ENCODE results near the gene AJM1.
"Not testable (repeated sequence)": the region's sequence is repeated elsewhere in the genome, so short reads cannot be mapped to it uniquely, and the experiment has no call there.

The AJM1 gene

DNA sequence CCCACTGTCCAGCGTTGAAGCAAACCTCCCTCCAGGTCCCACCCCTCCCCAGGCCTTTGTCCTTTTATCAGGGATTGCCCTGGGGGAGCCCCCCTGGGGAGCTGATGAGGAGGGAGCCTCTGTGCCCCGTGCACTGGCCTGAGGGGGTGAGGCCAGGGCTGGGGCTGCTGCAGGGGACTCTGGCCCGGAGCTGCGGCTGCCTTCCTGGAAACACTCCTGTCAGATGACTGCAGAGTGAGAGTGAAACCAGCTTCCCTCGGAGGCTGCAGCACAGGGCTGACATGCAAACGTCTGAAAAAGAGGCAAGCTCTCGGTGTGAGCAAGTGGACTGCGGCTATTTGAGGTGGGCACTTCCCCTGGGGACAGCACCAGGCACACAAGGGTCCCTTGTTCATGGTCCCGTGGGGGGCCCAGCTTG lies 39.4 kb downstream of the AJM1 start:
- in situ Hi-C loops (cut with MboI; ENCODE audit: low pct_unique_long_range_greater_than_20kb, low sequenced_read_pairs, unreplicated experiment) = no loop called here
- TF ChIP-seq, protein P1, sequence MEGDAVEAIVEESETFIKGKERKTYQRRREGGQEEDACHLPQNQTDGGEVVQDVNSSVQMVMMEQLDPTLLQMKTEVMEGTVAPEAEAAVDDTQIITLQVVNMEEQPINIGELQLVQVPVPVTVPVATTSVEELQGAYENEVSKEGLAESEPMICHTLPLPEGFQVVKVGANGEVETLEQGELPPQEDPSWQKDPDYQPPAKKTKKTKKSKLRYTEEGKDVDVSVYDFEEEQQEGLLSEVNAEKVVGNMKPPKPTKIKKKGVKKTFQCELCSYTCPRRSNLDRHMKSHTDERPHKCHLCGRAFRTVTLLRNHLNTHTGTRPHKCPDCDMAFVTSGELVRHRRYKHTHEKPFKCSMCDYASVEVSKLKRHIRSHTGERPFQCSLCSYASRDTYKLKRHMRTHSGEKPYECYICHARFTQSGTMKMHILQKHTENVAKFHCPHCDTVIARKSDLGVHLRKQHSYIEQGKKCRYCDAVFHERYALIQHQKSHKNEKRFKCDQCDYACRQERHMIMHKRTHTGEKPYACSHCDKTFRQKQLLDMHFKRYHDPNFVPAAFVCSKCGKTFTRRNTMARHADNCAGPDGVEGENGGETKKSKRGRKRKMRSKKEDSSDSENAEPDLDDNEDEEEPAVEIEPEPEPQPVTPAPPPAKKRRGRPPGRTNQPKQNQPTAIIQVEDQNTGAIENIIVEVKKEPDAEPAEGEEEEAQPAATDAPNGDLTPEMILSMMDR (IDR thresholded peaks at IDR 0.05; ENCODE audit: extremely low read depth, insufficient read depth, missing control alignments) = no peak
- peak; percentile 64 for DNase-seq (ENCODE audit: low spot score)

DNA sequence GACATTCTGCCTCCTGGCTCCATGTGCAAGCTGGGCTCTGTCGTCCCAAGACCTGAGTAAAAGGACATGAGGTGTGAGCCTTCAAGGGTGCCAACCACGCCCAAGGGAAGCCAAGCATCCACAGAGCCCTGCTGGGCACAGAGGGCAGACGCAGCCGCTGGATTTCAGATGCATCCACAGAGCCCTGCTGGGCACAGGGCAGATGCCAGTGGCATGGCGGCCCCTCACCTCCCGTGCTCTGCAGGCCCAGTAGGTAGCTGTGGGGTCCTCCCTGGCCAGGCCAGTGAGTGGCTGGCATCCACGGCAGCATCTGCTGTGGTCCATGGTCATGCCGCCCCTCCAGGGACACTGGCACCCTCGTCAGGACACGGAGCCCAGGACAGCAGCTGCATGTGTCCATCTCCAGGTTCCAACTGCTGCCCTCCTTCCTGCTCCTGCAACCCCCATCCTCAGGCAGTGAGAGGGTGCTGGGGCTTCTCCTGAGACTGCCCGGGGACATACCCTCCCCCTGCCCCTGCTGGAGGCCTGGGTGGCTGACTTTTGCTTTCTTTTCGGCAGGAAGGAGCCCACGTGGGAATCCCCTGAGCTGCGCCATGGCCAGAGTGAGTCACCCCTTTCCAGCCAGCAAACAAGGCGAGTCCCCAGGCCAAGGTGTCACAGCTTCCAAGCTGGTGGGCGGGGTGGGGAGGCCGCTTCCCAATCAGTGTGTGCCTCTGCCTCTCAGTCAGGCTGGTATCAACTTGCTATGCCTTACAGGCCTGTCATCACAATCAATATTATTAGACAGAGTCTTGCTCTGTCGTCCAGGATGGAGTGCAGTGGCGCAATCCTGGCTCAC lies 40.0 kb downstream of the AJM1 start:
- DNase-seq (ENCODE audit: low spot score) = peak; percentile 88
- in situ Hi-C loops (cut with MboI; ENCODE audit: low pct_unique_long_range_greater_than_20kb, low sequenced_read_pairs, unreplicated experiment) = no loop called here
- TF ChIP-seq, protein P1 (IDR thresholded peaks at IDR 0.05; ENCODE audit: extremely low read depth, insufficient read depth, missing control alignments) = no peak

DNA sequence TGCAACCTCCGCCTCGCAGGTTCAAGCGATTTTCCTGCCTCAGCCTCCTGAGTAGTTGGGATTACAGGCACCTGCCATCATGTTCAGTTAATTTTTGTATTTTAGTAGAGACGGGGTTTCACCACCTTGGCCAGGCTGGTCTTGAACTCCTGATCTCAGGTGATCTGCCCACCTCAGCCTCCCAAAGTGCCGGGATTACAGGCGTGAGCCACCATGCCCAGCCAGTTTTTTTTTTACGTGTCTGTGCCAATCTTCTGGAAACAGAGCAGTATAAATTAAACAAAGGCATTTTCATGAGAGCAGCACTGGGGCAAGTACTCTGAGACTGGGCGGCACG lies 40.6 kb downstream of the AJM1 start:
- DNase-seq (ENCODE audit: low spot score); in situ Hi-C loops (cut with MboI; ENCODE audit: low pct_unique_long_range_greater_than_20kb, low sequenced_read_pairs, unreplicated experiment): not testable (repeated sequence)

DNA sequence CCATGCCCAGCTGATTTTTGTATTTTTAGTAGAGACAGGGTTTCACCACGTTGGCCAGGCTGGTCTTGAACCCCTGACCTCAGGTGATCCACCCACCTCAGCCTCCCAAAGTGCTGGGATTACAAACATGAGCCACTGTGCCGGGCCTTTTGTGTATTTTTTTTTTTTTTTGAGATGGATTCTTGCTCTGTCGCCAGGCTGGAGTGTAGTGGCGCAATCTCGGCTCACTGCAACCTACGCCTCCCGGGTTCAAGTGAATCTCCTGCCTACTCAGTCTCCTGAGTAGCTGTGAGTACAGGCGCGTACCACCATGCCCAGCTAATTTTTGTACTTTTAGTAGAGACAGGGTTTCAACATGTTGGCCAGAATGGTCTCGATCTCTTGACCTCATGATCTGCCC lies 41.4 kb downstream of the AJM1 start:
- in situ Hi-C loops (cut with MboI; ENCODE audit: low pct_unique_long_range_greater_than_20kb, low sequenced_read_pairs, unreplicated experiment) = not testable (repeated sequence)

DNA sequence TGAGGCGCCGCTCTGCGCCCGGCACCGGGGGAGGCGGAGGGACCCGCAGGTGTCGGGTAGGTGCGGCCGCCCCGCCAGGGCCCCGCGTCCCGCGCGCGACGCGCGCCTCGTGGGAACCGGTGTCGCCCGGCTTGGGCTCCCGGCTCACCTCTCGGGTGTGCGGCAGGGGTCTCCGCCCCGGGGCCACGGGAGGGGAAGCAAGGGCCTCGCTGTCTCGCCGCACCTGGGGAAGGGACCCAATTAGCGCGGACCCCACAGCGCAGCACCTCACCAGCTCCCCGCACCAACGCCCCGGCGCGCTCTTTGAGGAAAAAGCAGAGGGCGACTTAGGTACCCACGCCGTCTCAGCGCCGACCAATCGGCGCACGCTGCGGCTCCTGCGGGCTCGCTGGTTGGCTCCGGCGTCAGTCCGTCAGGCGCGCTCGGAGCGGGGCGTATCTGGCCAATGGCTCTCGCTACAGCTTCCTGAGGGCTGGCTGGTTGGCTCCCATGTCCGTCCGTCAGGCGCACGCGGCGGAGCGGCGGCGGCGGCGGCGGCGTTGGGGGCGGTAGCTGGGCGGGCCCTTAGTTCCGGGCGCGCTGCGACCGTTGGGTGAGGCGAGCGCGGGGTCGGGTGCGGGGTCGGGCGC lies 43.8 kb downstream of the AJM1 start, which contains the start of gene TRAF2:
Gene TRAF2, plus strand, starts transcription at position 567 of the 629 bp plus-strand sequence. CDS start 12,225 bp downstream, outside the sequence.
- DNase-seq (ENCODE audit: low spot score) = peak; percentile 100
- in situ Hi-C loops (cut with MboI; ENCODE audit: low pct_unique_long_range_greater_than_20kb, low sequenced_read_pairs, unreplicated experiment) = no loop called here
- TF ChIP-seq, protein P1 (IDR thresholded peaks at IDR 0.05; ENCODE audit: extremely low read depth, insufficient read depth, missing control alignments) = no peak

More for the DNA sequence above, 41.4 kb downstream of the AJM1 start:
- DNase-seq (ENCODE audit: low spot score) = not testable (repeated sequence)

DNA sequence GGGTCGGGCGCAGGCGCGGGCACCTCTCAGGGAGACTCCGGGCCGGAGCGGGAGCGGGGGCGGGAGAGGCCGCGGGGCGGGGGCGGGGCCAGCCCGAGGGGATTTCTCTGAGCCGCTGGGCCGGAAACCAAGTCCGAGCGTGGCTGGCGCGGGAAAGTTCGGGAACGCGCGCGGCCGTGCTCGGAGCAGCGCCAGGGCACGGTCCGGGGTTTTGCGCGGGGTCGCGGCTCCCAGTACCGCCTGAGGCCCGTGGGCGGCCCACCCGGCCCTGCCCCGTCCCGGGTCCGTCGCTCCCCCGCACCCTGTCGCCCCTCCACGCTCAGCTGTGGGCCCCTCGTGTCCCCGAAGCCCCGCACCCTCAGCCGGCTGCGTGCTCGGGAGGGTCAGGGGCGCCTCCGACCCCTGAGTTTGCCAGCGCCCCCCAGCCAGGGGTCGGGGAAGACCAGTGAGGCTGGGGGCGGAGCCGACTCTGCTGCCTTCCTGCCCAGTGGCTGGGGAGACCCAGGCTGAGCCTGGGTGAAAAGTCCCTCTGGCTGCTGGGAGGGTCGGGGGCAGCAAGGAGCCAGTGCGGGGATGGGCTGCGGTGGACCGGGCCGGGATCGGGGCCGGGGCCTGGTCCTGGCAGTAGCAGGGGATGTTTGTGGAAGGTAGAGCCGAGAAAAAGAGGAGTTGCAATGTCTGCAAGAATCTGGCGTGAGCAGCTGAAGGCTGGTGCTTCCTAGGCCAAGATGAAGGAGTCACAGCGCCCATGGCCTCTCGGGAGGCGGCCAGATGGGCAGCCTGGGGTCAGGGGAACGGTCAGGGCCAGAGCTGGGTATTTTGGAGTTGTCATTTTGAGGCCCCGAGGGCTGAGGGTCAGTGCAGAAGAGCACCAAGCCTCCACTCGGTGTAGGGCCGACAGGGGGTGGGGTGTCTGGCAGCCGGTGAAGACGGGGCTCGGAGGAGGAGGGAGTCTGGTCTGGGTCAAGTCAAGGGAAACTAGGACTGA lies 44.6 kb downstream of the AJM1 start:
- TF ChIP-seq, protein P1 (IDR thresholded peaks at IDR 0.05; ENCODE audit: extremely low read depth, insufficient read depth, missing control alignments) = no peak
- in situ Hi-C loops (cut with MboI; ENCODE audit: low pct_unique_long_range_greater_than_20kb, low sequenced_read_pairs, unreplicated experiment) = no loop called here
- peak; percentile 68 for DNase-seq (ENCODE audit: low spot score)

DNA sequence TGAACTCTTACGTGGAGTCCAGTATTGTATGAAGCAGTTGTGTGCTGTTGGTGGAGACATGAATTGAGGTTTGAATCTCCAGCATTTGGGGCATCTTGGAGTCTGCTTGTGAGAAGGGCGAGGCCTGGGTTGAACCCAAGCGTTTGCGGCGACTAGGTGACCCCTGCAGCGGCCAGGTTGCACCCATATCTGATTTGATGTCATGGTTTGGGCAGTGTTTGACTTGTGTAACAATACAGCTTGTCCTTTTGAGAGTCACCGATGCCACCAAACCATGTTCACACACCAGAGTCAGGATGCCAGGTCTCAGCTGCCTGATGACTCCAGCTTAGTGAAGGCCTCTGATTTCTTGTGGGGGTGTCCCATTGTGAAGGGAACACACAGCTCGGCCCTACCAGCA lies 46.2 kb downstream of the AJM1 start:
- in situ Hi-C loops (cut with MboI; ENCODE audit: low pct_unique_long_range_greater_than_20kb, low sequenced_read_pairs, unreplicated experiment) = no loop called here
- TF ChIP-seq, protein P1 (IDR thresholded peaks at IDR 0.05; ENCODE audit: extremely low read depth, insufficient read depth, missing control alignments) = no peak
- no peak for DNase-seq (ENCODE audit: low spot score)
